GM19043 (cell line): ENCODE results near the gene SIRPA.

Experiments
- ATAC-seq: cut with Tn5 transposase; IDR thresholded peaks from one replicate; pipeline ENCODE4 v1.9.1; 2021; ENCODE audit warnings: low read depth; ENCODE audit not compliant: unreplicated experiment

Gene SIRPA

GRCh38 chr20:1868856-1869255 lies 26.4 kb upstream of the SIRPA start:
- no peak for ATAC-seq

DNA sequence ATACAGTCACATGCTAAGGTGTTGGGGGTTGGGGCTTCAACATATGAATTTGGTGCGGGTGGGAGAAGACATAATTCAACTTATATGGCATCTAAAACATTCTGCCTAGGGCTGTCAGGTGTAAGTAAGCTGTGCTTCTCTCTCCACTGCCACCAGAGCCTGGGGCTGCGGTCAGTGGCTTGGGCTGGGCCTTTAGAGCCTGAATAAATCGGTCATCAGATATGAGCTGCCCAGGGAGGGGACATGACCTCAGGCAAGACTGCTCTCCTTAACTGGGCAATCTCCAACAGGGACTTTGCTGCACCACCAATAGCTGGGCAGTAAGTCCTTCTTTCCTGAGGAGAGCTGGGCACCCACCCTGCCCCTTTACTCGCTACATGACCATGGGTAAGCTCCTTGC lies 24.9 kb upstream of the SIRPA start:
- ATAC-seq: no peak

DNA sequence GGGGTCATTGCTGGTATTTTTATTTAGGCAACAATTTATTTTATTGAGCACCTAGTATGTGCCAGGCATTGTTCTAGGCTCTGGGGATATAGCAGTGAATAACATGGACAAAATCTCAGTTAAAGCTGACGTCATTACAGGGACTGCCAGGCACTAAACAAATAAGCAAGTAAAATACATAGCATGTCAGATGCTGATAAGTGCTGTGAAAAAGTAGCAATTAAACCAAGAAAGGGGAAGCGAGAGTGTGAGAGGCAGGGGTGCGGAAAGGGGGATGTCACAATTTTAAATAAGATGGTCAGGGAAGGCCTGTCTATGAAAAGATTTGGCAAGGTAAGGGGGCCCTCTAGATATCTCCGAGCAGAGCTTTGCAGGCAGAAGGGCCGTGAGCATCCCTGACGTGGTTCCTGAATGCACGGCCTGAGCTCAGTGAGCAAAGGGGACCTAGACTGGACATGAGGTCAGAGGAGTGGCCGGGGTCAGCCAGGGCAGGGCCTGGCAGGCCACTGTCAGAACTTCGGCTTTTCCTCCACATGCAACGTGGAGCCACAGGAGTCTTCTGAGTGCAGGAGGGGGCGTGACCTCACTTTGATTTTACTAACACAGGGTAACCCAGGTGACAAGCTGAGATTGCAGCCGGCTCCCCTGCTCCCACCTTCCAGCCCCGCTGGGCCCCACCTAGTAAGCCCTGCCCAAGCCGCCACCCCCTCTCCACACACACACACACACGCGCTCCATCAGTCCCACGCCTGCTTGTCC lies 24.2 kb upstream of the SIRPA start:
- ATAC-seq: peak; percentile 65

DNA sequence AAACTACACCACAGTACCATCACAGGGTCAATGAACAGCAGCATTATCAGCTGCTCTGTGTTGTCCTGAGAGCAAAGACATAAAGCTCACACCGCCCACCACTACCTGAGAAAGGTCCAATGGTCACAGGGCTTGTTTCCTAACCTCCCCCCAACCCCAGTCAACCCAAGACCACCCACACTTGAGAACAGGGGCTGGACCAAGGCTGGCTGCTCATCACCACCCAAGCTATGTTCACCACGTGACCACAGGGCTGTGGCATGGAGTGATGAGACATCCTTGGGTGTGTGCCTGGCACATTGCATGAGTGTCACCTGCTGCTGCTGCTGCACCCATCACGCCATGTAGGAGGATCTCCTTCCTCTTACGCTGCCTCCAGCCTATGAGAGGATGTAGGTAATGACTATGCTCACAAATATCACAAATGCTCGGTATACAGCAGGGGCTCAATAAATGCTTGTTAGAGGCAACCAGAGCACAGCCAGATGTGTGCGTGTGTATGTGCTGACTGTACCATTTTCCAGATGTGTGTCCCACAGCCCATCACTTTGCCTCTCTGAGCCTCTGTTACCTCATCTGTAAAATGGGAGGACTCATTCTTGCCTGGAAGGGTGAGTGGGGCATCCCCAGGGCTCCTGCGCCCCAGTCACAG lies 23.3 kb upstream of the SIRPA start:
- ATAC-seq: no peak

- ATAC-seq: no peak
These were observed 22.6 kb upstream of the SIRPA start for GRCh38 chr20:1872459-1873097.

- ATAC-seq: no peak
These were observed 20.6 kb upstream of the SIRPA start for GRCh38 chr20:1874450-1875182.

DNA sequence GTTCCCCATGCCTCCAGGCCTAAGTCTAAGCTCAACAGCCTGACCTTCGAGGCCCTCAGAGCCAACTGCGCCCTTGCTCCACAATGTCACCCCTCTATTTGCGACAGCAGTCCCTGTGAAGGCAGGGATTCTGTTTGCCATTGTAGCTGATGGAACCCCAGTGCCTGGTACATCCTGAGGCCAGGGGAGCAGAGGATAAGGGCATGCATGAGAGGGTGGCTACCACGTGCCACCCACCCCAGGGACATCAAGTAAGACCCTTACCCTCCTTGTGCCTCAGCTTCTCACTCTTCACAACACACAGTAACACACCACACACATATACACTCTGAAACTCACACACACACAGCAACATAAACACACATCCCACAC lies 20.0 kb upstream of the SIRPA start:
- ATAC-seq: no peak

- no peak for ATAC-seq
These were observed 19.4 kb upstream of the SIRPA start for GRCh38 chr20:1875762-1876161.

DNA sequence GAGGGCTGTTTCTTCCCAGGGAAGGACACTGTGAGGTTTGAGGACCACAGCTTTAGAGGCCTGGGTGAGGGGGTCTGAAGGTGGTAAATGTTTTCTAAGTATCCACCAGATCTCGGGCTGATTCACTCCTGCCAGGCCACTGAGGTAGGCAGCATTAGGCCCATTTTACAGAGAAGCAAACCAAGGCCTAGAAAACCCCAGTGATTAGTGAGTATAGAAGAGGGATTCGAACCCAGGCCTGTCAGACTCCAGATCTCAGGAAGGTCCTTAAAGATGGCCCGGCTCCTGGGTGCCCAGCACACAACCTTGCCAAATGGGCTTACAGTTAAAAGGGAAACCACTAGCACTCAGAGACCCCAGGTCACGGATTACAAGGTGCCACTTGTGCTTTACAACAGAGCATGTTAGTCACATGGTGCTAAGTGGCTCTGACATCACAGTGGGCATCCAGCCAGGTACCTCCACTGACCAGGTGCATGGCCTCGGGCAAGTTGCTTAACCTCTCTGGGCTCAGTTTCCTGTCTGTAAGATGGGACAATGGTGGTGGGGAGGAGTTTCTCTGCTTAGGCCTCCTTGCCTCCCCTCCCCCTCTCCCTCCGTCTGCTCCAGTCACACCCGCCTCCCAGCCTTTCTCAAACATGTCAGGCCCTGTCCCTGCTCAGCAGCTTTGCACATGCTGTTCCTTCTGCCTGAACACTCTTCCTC lies 18.8 kb upstream of the SIRPA start:
- ATAC-seq: no peak

GRCh38 chr20:1876975-1877608 lies 18.1 kb upstream of the SIRPA start:
- no peak for ATAC-seq

GRCh38 chr20:1877609-1878200 lies 17.5 kb upstream of the SIRPA start:
- ATAC-seq: no peak

DNA sequence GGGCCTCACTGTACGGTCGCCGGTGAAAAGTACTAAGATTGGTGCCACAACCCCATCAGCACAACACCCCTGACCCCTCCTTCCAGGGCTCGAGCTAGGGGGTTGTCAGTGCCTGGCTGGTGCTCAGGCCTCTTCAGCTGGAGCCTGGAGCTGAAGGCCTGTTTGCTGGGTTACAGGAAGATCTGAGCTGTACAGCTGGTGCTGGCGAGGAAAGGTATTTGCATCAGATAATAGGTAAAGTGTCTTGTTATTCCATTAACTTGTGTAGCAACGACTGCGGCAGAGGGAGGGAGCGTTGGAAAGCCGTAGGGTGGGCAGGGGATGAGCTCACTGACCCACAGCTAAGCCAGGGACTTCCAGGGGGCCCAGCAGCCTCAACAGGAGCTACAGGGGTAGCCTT lies 15.8 kb upstream of the SIRPA start:
- no peak for ATAC-seq

GRCh38 chr20:1879934-1880333 lies 15.3 kb upstream of the SIRPA start:
- ATAC-seq: no peak

- ATAC-seq: no peak
These were observed 14.5 kb upstream of the SIRPA start for GRCh38 chr20:1880529-1881239.

- ATAC-seq: no peak
These were observed 13.9 kb upstream of the SIRPA start for GRCh38 chr20:1881240-1881835.

DNA sequence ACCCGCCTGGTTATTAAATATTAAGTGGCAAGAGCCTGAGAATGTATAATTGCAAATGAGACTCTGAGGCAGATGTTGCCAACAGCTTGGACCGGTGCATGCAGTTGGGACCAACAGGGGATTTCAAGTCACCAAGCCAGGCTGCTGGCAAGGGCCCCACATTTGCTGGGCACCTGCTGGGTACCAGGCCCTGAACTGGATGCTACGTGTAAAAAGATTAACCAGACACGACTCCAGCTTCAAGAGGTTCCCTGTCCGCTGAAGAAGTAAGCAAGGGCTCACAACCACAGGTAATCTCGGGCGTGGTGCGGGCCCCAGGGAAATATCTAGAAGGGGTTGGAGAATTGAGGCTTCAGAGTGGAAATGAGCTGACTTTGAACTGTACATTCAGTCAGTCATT lies 13.2 kb upstream of the SIRPA start:
- no peak for ATAC-seq

DNA sequence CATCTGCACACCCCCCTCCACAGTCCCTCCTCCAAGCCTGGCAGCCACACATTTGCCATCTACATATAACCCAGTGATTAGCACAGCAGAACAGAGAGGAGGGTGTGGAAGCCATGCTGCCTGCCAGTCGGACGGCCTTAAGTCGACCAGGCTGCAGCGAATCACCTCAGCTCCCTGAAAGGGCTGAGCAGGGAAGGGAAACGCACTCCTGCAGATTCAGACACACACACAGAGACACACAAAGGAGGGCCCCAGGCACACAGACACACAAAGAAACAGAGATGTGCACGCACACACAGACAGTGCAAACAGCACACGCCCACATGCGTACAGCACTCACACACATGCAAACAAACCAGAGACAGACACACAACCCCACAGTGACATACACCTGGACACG lies 11.2 kb upstream of the SIRPA start:
- no peak for ATAC-seq

GRCh38 chr20:1885254-1885653 lies 10.0 kb upstream of the SIRPA start:
- ATAC-seq: no peak
